Right renal pelvis (tissue), 4 donors: ENCODE data around the gene RUNDC3A. TPM values are rescaled to one million over a fixed set of nuclear protein-coding genes. Genes with fewer than 3 reads are reported as not detected.

Experiments
- DNase-seq, 4 donors: peaks; one replicate each; pipeline ENCODE4 v3.0.0-alpha.2; 2013; ENCODE audit warnings: low read depth in 4 of 4, low spot score in 3 of 4, missing footprints in 1 of 4
- polyA plus RNA-seq, 4 donors: library from polyadenylated mRNA; unstranded; fragments of 120-200 nt; gene quantifications; one replicate each; pipeline ENCODE4 v1.2.1, GENCODE V29; 2013; ENCODE audit not compliant: insufficient read length in 4 of 4

Gene RUNDC3A
- polyA plus RNA-seq: 1 to 10 TPM; 1.9 to 3.1 (median 2.3) TPM

GRCh38 chr17:44308320-44308818, at the start of gene RUNDC3A:
Gene RUNDC3A (plus strand): TSS chr17:44308601. CDS start chr17:44308833, 232 bp downstream.
- DNase-seq: peak; percentile 80 to 88 (median 82)

DNA sequence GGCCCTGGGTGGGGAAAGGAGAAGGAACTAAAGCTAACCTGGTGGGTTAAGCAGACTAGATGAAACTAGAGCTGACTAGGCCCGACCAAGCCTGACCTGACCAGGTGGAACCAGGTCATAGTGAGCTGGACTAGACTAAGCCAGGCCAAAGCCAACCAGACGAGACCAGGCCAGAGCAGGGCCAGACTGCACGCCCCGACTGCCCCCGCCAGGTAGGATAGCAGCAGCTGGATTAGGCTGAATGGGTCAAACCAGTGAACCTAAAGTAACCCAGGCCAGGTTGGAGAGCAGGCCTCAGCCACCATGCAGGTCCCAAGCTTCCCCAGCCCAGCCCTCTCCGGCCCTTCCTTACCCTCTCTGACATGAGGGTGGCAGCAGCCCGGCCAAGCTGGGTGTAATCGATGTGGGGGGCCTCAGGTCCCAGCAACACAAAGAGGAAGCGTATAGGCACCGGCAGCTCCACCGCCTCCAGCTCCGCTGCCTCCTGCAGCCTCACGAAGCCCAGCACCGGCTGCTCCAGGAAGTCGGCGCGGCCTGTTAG, 49.5 kb upstream of the RUNDC3A start:
- no peak for DNase-seq

DNA sequence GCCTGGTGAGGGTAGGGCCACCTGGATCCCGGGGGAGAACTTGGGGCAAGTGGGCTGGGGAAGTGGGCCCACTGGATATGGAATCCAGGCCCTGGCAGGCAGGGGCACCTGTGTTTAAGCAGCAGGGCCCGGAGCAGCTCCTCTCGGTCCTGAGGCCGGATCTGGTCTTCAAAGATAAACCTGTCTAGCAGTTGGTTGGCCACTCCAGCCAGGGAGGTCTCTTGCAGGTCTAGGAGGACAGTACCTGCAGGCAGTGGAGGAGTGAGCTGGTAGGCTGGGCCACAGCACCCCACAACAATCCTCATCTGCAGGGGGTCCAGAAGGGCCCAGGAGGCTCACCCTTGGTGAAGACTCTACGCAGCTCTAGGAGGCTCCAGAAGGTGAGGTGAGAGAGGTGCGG, 48.1 kb upstream of the RUNDC3A start:
- DNase-seq: no peak

GRCh38 chr17:44262654-44263225, 45.7 kb upstream of the RUNDC3A start:
- no peak for DNase-seq

GRCh38 chr17:44263345-44263902, 45.0 kb upstream of the RUNDC3A start:
- DNase-seq: no peak

DNA sequence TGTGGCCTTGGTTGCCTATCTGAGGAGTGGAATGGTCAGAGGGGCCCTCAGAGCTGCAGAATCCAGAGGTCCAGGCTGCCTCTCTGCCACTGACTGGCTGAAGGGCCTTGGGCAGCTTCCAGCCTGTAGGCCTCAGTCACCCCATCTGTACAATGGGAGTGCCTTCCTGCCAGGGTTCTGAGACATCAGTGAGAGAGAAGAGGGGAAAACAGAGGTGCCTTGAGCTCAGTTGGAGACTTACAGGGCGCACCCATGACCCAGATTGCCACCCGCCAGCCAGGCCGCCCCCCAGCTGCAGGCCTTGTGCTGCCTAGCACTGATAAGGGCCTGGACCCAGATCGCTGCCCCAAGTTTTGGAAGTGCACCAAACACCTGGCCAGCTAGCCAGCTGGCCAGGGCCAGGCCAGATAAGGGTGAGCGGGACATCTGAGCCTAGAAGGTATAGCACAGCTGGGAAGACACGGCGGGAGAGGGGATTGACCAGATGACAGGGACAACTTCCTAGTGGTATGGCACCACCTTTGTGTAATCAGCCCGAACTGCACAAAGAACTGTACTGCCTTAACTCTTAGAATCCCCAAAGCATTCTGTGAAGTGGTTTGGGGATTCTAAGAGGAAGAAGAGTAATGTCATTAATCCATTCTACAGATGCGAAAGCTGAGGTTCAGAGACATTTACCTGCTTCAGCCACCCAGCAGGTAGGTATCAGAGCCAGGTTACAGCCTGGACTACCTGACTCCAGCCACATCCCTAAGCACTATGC, 41.8 kb upstream of the RUNDC3A start:
- no peak for DNase-seq

DNA sequence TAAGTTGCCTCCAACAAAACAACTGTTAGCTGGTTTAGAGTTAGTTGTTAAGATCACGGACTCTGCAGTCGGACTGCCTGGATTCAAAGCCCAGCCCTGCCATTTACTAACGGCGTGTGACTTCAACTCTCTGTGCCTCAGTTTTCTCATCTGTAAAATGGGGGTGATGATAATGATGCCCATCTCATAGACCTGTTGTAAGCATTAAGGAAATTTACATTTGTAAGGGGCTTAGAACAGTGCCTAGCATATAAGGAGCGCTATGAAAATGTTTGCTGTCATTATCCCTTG, 41.3 kb upstream of the RUNDC3A start:
- DNase-seq: no peak

DNA sequence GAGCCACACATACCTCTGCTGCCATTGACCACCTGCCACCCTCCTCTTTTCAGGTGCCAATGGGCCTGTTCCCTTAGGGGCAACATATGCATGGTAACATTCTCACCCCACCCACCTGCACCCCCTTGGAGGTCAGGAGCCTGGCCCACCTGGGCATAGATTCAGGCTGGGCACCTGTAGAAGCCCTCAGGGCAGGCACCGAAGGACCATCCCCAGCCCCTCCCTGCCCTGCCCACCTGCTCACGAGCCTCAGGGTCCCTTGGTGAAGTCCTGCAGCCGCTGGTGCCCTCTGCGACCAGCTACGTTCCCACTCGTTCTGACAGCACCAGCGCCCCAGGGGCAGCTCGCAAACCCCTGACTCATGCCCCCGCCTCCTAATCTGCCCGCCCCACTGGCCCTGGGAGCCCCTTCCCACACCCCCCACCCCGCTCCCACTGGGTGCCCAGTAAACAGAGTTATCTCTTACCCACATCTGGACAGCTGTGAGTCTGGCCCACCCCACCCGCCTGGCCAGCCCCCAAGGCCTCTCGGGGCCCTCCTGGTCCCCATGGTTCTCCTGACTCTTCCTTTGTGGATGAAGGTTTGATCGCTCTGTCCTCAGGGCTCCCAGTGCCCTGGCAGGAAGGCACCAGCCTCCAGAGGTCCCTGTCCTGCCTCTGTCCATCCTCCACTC, 40.4 kb upstream of the RUNDC3A start, which contains the start of gene SLC4A1:
Gene SLC4A1 (minus strand): TSS at position 318 of the 673 bp plus-strand sequence. CDS start 5,269 bp downstream, outside the sequence.
- DNase-seq: no peak

GRCh38 chr17:44268709-44269534, 39.5 kb upstream of the RUNDC3A start:
- no peak for DNase-seq

- no peak for DNase-seq
Measured at GRCh38 chr17:44269535-44270240, 38.7 kb upstream of the RUNDC3A start.

- no peak for DNase-seq
Measured at GRCh38 chr17:44272321-44272951, 36.0 kb upstream of the RUNDC3A start.

GRCh38 chr17:44272954-44273353, 35.4 kb upstream of the RUNDC3A start:
- DNase-seq: no peak

DNA sequence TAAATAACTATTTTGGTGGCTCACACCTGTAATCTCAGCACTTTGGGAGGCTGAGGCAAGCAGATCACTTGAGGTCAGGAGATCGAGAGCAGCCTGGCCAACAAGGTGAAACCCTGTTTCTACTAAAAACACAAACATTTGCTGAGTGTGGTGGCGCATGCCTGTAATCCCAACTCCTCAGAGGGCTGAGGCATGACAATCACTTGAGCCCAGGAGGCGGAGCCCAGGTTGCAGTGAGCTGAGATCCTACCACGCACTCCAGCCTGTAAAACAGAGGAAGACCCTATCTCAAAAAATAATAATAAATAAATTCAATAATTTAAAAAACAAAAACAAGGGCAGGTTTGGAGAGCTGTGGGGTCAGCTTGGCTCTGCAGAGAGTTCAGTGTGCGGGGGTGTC, 34.8 kb upstream of the RUNDC3A start:
- no peak for DNase-seq

DNA sequence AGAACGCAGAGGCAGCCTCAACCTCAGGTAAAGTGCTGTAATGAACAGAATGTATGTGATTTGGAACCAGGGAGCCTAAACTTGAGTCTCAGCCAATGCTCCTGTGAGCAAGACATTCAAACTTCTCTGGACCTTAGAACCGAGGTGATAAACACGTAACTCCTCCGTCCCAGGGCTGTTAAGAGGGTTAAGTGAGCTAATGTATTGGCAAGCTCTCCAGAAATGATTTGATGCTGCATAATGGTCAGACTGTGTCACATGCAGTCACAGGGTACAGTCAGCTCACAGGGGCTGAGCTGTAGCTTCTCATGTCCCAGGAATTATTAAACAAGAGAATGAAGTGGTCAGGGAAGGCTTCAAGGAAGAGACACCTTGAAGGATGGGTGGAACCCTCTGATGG, 30.4 kb upstream of the RUNDC3A start:
- DNase-seq: no peak

GRCh38 chr17:44279346-44279665, 29.1 kb upstream of the RUNDC3A start:
- no peak for DNase-seq

GRCh38 chr17:44279666-44280391, 28.6 kb upstream of the RUNDC3A start:
- DNase-seq: peak in 2 of 4 donors; percentile 23

DNA sequence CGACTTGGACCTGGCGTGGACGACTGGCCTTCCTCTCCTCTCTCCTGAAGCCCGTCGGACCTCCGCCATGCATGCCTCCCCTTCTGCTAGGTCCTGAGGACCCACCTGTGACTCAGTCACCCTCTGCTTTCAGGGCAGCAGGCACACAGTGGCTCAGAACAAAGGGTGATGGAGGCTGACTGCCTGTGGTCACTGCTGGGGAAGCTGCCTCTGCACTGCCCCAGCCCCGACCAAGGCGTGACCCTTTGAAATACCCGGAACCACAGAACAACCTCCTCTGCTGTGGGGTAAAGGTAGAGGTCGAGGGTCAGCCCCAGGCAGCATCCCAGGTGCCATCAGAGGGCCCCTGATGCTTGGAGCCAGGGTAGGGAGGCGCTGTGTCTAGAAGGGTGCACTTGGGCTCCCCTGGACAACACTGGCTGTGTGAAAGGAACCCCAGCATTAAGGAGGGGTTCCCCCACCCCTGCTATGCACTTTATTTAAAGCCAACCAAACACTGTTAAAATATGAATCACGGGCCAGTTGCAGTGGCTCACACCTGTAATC, 27.9 kb upstream of the RUNDC3A start:
- no peak for DNase-seq

GRCh38 chr17:44281570-44281969, 26.8 kb upstream of the RUNDC3A start:
- no peak for DNase-seq
